AG20443 (cell line): ENCODE data around the gene SPATA4.
"Not testable (repeated sequence)": the region's sequence is repeated elsewhere in the genome, so short reads cannot be mapped to it uniquely, and the experiment has no call there.

Experiments used
- DNase-seq: peaks from one replicate; pipeline ENCODE4 v3.0.0; 2012; ENCODE audit warnings: low spot score, mixed read lengths

Gene SPATA4

DNA sequence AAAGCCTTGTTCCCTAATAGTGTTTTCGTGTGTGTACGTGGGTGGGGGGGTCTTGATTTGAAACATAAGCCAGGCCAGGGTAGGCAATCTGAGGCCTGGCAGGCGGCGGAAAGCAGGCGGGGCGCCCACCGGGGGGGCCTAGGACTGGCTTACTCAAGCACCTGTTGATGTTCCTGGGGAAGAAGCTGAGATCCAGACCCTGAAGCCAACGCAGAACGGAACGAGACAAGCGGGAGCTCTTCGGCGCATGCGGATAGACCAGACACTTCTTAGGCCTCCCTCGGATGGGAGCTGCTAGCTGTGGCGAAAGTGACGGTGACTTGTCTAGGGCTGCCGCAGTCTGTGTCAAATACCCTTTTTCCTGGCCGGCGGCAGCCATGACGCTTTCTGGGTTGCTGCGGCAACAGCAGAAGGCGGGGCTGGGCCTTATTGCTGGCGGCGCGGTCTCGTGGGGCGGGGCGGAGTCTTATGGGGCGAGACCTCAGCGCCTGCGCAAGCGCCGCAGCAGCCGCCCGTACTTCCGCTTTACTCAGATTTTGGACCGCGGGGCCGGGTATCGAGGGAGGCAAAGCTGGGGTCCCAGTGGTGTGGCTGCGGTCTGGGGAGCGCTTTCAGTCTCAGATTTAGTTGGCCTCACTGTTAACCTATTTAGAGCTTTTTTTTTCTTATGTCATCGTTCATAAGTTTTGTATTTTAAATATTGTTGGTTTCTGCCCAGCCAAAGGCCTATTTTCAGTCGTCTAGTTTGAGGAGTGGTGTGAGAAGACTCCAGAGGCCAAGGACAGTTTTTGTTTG is at the start of gene SPATA4:
SPATA4 (minus strand) TSS at position 402 of the 795 bp plus-strand sequence; CDS start at position 379, 23 bp downstream.
- peak; percentile 99 for DNase-seq

DNA sequence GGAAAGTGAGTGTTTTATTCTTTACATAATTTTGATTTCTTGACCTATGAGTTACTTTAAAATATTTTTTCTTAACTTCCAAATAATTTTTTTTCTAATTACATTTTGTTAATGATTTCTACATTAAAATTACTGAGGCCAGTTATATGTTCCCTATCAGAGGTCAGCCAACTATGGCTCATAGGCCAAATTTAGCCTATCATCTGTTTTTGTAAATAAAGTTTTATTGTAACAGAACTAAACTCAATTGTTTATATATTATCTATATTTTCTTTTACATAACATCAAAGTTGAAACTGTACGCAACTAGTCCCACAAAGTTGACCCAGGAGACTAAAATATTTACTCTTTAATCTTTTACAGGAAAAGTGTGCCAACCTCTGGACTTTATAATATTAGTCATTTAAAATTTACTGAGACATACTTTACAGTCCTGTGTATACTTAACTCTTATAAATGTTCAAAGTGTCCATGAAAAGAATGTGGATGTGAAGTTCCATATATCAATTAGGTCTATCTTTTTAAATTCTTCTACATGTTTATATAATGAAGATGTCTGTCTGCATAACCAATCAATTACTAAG is 47.5 kb upstream of the SPATA4 start:
- no peak for DNase-seq

DNA sequence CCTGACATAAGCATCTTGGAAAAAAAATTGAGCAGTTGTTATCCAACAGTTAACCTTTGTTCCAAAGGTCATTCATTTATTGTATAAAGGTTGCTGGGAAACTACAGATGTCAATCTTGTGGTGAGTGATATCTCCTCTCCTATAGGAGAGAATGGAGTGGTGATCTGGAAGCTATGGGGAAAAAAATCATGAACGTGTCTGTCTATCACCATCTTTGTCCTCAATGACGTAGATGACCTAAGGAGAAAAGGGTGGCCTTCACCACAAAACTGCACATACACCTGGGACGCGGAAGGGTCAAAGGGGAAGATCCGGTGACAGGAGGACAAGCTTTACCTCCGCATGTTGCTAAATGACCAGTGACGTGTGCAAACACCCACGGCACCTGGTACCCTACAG is 46.3 kb upstream of the SPATA4 start:
- no peak for DNase-seq

DNA sequence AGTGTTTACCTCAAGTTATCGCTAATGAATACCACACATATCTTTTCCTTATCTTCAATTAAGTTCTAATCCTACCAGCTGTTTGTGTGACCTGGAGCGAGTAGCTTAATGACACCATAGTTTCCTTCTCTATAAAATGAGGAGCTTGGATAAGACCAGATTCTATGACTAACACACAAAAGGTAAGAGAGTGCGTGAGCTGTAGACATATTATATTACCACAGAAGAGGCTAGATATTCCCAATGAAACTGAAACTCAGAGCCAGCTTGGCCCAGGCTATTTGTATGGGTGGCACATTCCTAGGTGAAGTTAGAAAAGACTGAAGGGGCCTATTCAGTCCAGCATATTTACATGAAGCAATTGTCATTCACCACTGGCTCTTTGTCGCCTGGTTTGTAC is 43.4 kb upstream of the SPATA4 start:
- no peak for DNase-seq

DNA sequence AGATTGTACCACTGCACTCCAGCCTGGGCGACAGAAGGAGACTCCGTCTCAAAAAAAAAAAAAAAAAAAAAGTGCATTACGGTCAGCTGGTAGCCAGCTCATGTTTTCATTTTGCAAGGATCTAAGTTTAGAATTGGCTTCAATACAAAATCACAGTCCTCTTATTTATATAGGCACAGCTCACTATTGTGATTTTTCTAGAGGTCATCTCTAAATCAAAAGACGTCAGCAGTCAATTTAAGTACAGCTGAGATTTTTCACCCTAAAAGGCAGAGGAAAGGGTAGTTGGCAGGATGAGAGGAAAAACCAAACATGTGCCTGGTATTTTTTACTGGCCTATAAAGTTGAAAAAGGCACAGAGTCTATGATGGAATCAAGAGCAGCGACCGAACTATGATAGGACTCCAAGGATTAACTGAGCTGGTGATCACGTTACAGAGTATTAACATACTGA is 42.8 kb upstream of the SPATA4 start:
- peak; percentile 39 for DNase-seq

DNA sequence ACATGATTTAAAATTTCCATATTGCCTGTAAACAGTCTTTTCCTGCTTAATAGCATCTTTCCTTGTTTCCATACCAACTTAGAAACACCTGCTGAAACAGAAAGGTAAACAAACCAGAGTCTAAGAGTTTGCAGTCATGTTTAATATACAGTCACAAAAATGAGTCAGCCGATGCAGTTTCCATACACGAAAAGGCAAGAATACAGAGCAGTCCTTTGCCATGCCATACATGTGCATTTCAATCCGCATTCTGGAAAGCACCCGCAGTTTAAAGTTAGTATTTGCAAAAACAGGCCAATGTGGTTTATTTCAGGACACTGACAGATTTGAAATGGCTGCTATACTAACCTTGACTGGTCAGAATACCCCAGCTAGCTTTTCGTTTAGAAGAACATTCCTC is 41.6 kb upstream of the SPATA4 start:
- no peak for DNase-seq

DNA sequence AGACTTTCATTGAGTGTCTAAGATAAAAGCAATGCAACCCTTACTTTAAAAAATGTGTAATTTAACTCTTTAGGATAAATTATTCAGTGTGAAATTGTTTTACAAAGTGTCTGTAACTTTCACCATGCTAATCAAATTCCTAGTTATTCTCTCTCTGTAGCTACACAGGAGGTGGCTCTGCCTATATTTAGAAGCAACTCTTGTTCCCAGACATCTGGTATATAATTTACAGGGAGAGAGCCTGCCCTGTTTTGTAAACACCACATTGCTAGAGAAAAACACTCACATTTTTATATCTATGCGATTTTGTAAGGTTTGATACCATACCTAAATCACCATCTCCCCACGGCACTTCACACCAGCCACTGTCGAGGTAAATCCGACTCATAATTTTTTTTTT is 35.5 kb upstream of the SPATA4 start:
- DNase-seq: no peak

DNA sequence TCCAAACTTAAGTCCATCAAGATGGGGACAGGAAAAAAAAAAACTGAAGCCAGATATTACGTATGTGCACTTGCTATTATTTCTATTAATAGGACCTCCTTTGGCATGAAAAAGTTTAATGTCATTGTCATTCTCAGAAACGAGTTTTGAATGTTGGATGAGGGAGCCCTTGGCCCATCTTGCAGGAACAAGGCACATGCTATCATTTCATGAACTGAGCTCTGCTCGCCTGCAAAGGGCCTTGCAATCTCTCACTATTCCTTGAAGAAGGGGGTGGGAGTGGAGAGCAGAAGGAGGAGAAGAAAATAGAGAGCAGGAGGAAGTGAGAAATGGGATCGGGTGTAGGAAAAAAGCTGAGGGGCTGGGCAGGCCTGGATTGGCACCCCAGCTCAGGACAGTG is 34.3 kb upstream of the SPATA4 start:
- DNase-seq: no peak

DNA sequence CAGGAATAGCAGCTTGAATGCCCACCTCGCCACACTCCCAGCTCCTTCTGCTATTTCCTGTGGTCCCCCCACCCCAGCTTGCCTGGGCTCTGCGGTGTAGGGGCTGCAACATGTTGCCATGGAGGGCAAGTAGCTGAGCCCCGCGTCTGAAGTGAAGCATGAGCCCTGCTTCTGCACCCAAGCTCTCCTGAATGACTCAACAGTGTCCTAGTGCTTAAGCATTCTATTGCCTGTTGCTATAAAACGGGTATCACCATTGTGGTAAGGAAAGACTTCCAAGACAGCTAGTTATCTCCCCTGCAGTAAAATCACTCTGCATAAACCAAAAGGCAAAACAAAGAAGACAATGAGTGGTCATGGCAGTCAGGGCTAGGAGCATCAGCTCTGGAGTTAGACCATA is 31.4 kb upstream of the SPATA4 start:
- DNase-seq: no peak

DNA sequence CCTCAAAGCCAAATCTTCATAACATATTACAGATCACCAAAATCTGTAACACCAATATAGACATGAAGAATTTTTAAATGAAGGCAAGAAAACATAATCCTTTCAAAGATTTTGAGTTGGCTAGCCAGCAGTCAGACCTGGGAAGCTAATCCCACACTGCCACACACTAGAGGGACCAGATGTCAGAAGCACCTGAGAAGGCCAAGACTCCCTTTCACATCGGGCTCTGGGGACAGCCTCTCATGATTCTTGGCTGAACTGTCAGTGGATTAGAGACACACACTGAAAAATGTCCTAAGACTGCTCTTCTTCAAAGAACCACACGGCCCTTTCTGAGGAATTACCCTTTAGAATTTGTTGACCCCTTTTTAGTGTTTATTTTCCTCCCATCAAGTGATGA is 28.2 kb upstream of the SPATA4 start:
- no peak for DNase-seq

DNA sequence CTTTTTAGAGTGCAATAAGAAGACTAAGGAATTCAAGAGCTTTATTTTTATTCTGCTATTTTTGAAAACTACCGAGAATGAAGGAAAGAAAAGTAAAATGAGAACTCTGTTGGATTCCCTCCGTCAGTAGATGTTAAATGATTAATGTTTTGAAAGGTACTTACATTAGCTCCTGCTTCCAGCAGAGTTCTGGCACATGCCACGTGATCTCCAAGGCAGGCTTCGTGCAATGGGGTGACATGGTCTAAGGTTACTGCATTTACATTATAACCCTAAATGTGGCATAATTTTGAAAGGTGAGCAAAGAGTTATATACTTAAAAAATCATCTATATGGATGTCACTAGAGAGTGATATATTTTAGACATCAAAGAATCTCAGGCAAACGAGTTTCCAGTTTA is 26.8 kb upstream of the SPATA4 start:
- no peak for DNase-seq

DNA sequence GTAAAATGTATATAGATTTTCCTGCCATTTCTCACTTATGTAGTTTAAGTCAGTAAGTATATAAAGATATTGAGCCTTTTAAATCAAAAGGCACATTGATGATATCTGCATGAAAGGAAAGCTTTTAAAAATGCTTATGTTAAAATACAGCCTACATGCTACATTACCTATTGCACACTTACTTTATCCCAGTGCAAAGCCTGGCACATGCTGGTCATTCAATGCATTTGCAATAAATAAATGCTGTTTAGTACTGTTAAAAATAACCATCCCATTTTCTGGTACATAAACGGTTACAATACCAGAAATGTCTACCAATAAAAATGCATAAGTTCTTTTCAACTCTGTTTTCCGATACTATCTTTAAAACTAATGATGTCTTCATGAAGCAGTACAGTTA is 22.1 kb upstream of the SPATA4 start:
- DNase-seq: no peak

DNA sequence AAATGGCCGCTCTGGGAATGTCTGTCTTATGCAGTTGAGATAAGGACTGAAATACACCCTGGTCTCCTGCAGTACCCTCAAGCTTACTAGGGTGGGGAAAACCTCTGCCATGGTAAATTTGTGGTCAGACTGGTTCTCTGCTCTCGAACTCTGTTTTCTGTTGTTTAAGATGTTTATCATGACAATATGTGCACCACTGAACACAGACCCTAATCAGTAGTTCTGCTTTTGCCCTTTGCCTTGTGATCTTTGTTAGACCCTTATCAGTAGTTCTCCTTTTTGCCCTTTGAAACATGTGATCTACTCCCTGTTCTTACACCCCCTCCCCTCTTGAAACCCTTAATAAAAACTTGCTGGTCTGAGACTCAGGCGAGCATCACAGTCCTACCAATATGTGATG is 17.0 kb upstream of the SPATA4 start:
- not testable (repeated sequence) for DNase-seq

DNA sequence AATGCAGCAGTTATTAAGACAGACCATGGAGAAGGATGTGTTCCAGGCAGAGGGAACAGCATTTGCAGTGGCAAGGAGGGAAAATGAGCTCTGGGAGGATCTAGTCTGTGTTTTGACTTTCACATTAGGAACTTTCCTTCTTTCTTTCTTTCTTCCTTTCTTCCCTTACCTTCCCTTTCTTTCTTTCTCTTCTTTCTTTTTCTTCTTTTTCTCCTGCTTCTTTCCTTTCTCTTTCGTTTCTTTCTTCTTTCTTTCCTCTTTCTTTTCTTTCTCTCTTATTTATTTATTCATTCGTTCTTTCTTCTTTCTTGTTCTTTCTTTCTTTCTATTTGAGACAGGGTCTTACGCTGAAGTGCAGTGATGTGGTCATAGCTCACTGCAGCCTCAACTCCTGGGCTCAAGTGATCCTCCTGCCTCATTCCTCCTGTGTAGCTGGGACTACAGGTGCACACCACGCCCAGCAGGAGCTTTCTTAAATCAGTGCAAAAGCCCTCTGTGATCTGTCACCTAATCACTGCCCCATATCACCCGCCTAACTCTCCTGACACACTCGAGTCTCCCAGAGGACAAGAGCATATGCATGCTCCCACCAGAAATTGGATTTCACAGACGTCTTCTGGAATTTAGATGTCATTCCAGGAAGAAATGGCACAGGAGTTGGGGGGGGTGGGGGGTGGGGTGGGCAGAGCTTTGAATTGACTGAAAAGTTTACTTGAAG is 15.4 kb upstream of the SPATA4 start:
- DNase-seq: no peak

DNA sequence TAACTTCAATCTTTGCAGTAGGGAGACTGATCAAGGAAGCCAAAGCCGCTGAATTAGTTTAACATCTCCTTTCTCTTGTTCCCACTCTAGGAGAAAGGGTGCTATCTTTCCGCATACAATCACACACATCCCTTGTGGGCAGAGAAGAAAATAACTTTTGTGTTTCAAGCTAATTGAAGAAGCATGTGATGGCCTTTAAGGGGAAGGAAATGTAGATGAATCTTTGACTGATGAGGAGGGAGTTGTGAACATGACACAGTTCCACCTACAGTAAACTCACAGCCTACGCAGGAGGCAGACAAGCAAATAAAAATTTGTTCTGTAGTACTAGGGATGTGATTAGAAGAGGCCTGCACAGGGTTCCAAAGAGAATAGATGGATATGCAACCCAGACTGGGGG is 14.7 kb upstream of the SPATA4 start:
- no peak for DNase-seq

DNA sequence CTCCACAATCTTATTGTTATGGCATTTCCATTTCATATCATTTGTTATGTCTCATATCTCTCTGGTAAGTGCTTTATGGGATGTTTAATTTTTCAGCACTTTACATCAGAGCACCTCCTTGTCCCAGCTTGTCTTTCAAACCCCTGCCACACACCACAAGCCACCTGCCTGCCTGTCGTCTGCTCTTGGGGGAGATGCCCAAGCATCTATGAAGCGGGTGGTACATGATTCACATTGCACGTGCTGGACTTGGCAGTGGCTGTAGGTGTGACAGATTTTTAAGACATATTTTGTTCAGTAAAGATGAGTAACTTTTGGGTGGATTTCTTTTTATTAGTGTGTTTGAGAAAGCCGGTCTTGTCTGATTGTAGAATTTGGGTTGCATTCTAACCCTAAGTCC is 14.2 kb upstream of the SPATA4 start:
- DNase-seq: no peak

DNA sequence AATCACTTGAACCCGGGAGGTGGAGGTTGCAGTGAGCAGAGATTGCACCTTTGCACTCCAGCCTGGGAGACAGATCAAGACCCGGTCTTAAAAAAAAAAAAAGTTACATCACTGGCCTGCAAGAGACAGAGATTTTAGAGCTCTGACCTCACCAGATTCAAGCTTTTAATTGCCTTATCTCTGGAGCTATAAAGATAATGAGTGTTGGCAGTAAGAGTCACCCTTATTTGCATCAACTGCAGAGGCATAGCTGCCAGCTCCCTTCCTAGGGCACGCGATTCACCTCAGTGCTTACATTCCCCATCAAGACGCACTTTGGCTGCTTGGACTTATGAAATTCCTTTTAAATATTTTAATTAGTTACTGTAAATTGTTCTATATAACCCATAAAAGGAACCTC is 12.5 kb upstream of the SPATA4 start:
- no peak for DNase-seq

DNA sequence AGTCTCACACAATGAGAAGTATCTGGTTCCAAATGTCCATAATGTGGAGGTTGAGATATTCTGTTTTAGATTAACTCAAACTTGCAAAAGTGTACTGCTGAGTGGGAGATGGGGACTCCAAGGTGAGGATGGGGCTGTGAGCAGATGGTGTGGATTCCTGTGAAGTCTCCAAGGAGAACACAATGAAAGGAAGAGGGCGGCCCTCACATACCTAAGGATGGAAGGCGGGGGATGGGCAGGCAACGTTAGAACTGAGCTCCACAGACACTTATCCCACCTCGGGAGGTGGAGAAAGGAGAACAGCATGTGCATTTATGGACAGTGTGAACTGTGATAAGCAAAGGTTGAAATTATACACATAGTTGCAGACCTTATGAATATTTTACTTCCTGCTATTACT is 9.9 kb upstream of the SPATA4 start:
- DNase-seq: no peak

DNA sequence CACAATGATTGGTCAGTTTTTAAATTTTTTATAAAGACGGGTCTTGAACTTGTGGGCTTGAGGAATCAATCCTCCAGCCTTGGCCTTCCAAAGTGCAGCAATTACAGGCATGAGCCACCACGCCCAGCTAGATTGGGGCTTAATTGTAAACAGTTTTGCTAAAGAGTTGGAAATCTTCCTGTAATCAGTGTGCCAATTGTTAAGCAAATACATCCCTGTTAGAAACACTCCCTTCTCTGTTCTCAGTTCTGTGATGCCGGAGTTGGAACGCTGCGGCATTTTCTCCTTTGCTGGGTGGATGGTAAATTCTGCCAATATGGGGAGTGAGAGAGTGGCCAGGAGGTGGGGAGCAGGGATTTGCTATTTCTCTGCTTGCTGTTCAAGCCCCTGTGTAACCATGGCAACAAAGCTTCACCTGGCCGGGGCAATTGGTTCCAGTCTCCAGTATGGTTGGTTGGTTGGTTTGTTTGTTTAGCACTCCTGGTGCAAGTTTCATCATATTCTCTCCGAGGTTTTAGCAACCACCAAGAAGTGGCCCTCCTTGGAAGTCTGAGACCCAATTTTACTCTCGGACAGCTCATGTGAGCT is 3.0 kb upstream of the SPATA4 start:
- no peak for DNase-seq

DNA sequence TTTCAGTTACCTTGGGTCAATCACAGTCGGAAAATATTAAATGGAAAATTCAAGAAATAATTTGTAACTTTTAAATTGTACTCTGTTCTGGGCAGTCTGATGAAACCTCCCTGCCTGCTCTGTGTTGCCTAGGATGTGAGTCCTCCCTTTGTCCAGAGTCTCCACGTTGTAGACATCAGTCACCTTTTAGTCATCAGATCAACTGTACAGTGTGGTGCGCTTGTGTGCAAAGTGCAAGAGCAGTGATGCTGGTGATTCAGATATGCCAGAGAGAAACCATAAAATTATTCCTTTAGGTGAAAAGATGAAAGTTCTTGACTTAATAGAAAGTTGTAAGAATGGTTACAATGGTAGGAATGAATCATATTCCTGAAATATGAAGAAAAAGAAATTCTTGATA is 1.4 kb downstream of the SPATA4 start:
- peak; percentile 50 for DNase-seq

DNA sequence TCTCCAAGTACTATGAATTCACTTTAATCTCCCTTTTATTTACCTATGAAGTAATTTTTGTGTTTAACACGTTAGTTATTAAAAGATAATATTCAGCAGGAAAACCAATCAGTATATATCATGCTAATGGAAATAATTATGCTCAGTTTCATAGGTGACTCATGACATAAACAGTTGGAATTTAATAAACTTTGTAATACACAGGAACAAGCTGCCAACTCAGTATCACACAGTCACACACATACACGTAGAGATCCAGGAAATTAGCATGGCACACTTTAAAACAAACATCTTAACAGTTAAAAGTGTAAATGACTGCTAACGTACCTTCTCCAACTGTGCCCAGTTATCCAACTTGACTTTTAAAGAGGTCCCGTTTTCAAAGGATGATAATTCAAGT is 2.3 kb downstream of the SPATA4 start:
- no peak for DNase-seq

DNA sequence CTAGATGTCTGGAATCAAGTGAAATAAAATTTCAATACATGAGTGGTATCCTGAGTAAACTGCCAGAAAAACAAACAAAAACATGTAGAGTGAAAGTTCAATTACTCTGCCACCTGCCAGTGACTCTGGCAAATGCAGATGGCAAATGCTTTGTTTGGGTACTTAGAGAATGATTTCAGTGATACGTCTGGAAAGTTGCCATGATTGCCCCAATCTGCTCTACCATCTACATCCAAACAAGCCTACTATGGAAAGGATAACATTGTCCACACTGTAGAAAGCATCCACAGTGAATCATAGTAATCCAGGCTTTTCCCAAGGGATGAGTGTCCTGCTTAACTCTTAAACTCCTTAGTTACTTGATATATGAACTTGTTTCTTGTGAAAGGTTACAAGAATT is 3.4 kb downstream of the SPATA4 start:
- no peak for DNase-seq
